ENCODE measurements around the gene CACNA1I. TPM values are rescaled to one million over a fixed set of nuclear protein-coding genes. Genes with fewer than 3 reads are reported as not detected.
A peak's percentile ranks its signal among the peaks of the same experiment; 100 is the strongest.

CACNA1I gene
- total and polyA plus RNA-seq, 2 experiments from 2014 or later = 0.42 to 2.4 TPM

- Histone ChIP-seq H3K4me2 (no peak overlapping the region), H4K20me1 (replicated peaks; ENCODE audit: insufficient read depth) (no peaks in the 10 kb centered on the region), H3K4me3 (no peak overlapping the region), H3K27me3 (ENCODE audit: insufficient read depth) (0 out of 2 replicates have a peak, but pooled peaks cover 3% of the 10 kb centered on the region), H3K27ac (ENCODE audit: low read depth) (no peak overlapping the region), H3K9me2 (ENCODE audit: insufficient read depth) (no peaks in the 10 kb centered on the region), H3F3A (replicated peaks; ENCODE audit: low read depth) (no peaks in the 10 kb centered on the region), H2AFZ (0 out of 2 replicates have a peak overlapping the region, but pooled peaks have one; percentile 38), H3K36me3 (ENCODE audit: insufficient read depth) (no peaks in the 10 kb centered on the region), H3K4me1 (ENCODE audit: insufficient read depth) (no peaks in the 10 kb centered on the region; the same call in 1 of the 2 replicates), H3K79me2 (replicated peaks; ENCODE audit: insufficient read depth) (no peaks in the 10 kb centered on the region)
- peaks cover 22% of the 10 kb centered on the region for H3K4me1 Mint-ChIP-seq
- peaks cover 19% of the 10 kb centered on the region for H3K27me3 Mint-ChIP-seq (ENCODE audit: insufficient read depth, low read depth, poor library complexity)
- H3K9me3 Mint-ChIP-seq = no peaks in the 10 kb centered on the region; the same call in 2 of the 3 replicates
- ATAC-seq (no peak), DNase-seq (ENCODE audit: low spot score) (no peak)
- H3K4me3 Mint-ChIP-seq = no peak overlapping the region
- no peak overlapping the region for H3K27ac Mint-ChIP-seq
- no peaks in the 10 kb centered on the region for H3K36me3 Mint-ChIP-seq (ENCODE audit: low read depth)
- no peak for TF ChIP-seq EZH2phosphoT487 (IDR thresholded peaks at IDR 0.05; ENCODE audit: unreplicated experiment)
These were observed 23.4 kb downstream of the CACNA1I start for GRCh38 chr22:39593931-39594285.

GRCh38 chr22:39594411-39594810 is 23.9 kb downstream of the CACNA1I start:
- ATAC-seq = no peak
- H3K4me3 Mint-ChIP-seq = no peak overlapping the region

More at GRCh38 chr22:39594411-39594810, 23.9 kb downstream of the CACNA1I start:
- Histone ChIP-seq H3K4me2 (no peak overlapping the region), H3K4me1 (ENCODE audit: insufficient read depth) (no peaks in the 10 kb centered on the region; the same call in 1 of the 2 replicates), H3K79me2 (replicated peaks; ENCODE audit: insufficient read depth) (no peaks in the 10 kb centered on the region), H3K27me3 (ENCODE audit: insufficient read depth) (0 out of 2 replicates have a peak, but pooled peaks cover 3% of the 10 kb centered on the region), H3K27ac (ENCODE audit: low read depth) (no peak overlapping the region), H3K4me3 (no peak overlapping the region), H3F3A (replicated peaks; ENCODE audit: low read depth) (no peaks in the 10 kb centered on the region), H3K36me3 (ENCODE audit: insufficient read depth) (no peaks in the 10 kb centered on the region), H2AFZ (0 out of 2 replicates have a peak overlapping the region, but pooled peaks have one; percentile 38), H3K9me2 (ENCODE audit: insufficient read depth) (no peaks in the 10 kb centered on the region), H4K20me1 (replicated peaks; ENCODE audit: insufficient read depth) (no peaks in the 10 kb centered on the region)
- H3K9me3 Mint-ChIP-seq = no peaks in the 10 kb centered on the region; the same call in 2 of the 3 replicates
- H3K36me3 Mint-ChIP-seq (ENCODE audit: low read depth) = no peaks in the 10 kb centered on the region
- DNase-seq (ENCODE audit: low spot score) = peak; percentile 51
- H3K27me3 Mint-ChIP-seq (ENCODE audit: insufficient read depth, low read depth, poor library complexity) = peaks cover 19% of the 10 kb centered on the region
- TF ChIP-seq REST (IDR thresholded peaks at IDR 0.05; ENCODE audit: unreplicated experiment) = no peak
- TF ChIP-seq STAT1 (IDR thresholded peaks at IDR 0.05; ENCODE audit: unreplicated experiment) = no peak
- TF ChIP-seq POLR2AphosphoS5 (IDR thresholded peaks at IDR 0.05; ENCODE audit: low read depth) = no peak
- no peak for TF ChIP-seq ZNF331 (CRISPR knock-in tag; IDR thresholded peaks at IDR 0.05; ENCODE audit: low read depth)
- no peak for TF ChIP-seq CREB1 (CRISPR knock-in tag; IDR thresholded peaks at IDR 0.05; ENCODE audit: low read depth)
- H3K4me1 Mint-ChIP-seq = peaks cover 22% of the 10 kb centered on the region
- H3K27ac Mint-ChIP-seq = no peak overlapping the region

All from GM23338 (cell line).